NCI-H2107 treated with DMSO at 0.1 percent for 48 hours (cell line): ENCODE results near the gene ZMYND8.
A peak's percentile ranks its signal among the peaks of the same experiment; 100 is the strongest.

Source experiments
- DNase-seq: peaks from one replicate; lab custom pipeline; 2025; ENCODE audit not compliant: unreplicated experiment; lab: John Stamatoyannopoulos, UW

ZMYND8 gene

GRCh38 chr20:47354714-47355488, 1.6 kb downstream of the ZMYND8 start:
- no peak for DNase-seq

DNA sequence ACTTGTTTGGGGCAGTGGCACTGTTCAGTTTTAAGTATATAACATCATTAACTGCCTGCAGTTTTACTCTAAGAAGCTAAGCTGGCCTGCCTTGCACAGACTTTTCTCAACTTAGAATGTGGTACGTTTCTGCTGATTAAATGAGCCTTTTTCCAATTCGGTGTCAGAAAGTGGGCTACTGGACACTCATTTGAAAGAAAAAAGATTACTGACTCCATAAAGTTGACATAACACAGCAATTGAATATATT, 2.1 kb downstream of the ZMYND8 start:
- DNase-seq = no peak

GRCh38 chr20:47353692-47354463, 2.6 kb downstream of the ZMYND8 start:
- DNase-seq = no peak

- no peak for DNase-seq
These were observed 3.2 kb downstream of the ZMYND8 start for GRCh38 chr20:47353239-47353691.

DNA sequence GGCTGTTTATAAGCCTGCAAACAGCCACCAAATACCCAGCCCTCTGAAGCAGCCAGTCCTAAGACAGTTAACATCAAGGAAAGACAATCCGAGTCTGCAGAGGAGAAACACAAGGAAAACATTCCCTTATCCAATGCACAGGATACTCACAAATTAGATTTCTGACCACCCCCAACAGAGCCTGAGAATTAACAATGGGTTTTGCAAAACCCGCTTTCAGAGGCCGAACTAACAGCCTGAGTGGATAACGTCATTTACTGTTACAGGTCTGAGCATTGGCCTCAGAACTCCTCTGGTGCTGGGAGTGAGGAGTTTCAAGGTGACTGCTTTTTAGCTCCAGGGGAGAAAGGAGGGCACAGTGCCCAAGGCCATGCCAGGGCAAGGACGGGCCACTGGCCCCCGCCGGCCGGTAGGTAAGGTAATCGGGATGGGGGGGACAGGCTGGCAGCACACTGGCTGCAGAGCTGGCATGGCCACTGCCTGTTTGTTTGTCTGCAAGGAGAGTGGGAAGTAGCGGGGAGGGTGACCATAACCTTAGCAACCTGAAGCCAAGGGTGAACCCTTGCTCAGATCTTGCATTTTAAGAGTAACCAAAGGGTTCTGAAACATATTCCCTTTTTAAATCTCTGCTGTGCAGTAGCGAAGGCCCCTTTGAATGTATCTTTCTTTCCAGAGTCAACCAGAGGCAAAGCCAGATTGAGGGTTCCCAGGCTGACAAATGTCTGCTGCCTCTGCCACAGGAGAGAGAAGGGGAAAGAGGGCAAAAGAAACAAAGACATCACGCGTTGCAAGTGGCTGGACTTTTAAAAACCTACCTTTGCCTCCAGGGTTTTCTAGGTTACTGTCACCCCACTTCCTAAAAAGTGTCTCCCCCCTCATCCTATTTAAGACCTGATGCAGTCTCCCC, 3.9 kb downstream of the ZMYND8 start:
- peak; percentile 59 for DNase-seq

- peak; percentile 31 for DNase-seq
These were observed 4.7 kb downstream of the ZMYND8 start for GRCh38 chr20:47351643-47352331.

DNA sequence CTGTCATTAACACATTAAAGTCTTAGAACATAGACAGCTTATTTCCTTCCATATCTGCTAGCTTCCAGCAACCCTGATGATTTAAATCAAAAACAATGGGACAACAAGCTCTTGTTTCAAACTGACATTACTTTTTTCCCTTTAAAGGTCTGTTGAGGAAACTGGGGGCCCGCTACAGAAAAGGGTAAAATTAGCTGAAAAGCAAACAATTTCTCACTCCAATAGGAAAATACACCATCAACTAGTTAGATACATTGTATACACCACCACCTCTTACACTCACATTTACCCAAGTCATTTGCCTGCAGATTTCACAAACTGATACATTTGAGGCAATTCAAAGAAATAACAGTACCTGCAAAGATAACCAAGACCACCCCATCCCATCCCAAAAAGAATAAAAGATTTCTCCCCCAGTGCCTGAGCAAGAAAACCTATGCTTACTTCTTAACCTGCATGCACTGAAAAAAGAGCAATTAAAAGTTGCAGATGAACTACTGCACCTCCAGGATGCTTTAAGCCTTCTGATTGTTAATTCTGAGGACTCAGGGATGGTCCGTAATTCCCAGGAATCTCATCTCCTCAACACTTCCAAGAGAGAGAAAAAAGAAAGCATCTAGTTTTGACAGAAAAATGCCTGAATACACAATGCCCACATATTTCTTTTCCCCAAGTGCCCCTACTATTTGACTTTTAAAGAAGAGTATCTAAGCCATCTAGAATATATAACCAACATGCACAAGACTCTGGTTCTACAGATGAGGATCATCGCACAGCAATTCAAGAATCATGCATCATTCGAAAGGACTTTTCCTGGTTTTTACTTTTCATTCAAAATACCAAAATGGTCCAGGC, 5.6 kb downstream of the ZMYND8 start:
- no peak for DNase-seq

DNA sequence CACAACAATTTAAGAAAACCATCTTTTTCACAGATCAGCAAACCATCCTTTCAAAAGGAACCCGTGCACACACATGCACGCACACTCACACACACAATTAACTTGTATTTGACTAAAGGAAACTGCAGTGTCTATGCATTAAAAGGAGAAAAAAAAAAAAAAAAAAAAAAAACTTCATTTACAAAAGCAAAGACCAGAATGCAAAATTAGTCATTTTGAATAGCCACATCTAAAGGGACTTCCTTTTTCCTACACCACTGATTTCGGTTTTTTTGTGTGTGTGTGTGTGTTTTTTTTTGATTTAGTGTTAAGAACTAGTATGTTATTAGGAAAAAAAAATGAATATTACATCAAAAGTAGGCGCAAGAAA, 6.3 kb downstream of the ZMYND8 start:
- DNase-seq = no peak

GRCh38 chr20:47349365-47350180, 6.9 kb downstream of the ZMYND8 start:
- DNase-seq = no peak

DNA sequence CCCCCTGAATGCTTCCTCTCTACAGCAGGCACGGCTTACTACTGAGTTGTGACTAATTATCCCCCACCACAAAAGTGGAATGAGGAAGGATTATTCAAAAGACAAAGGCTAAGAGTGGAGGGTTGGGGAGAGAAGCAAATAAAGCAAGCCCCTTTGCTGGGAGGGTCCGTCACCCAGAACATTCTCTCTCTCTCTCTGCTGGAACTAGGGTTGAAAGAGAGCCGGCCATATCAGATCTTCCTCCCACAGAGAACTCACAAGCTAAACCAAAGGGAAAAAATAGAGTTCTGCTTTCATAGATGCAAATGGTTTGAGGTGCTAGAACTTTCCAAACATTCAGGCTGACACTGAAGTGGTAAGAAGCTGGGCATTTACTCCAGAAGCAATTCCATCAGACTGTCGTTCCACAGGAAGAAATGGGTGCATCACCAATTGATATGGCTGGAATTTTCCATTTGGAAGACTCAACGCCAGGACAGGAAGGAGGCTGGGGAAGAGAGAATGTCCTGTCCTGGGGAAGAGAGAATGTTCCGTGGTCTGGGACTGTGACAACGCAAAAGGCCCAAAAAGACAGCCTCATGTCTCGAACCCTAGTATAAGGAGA, 7.9 kb downstream of the ZMYND8 start:
- no peak for DNase-seq

DNA sequence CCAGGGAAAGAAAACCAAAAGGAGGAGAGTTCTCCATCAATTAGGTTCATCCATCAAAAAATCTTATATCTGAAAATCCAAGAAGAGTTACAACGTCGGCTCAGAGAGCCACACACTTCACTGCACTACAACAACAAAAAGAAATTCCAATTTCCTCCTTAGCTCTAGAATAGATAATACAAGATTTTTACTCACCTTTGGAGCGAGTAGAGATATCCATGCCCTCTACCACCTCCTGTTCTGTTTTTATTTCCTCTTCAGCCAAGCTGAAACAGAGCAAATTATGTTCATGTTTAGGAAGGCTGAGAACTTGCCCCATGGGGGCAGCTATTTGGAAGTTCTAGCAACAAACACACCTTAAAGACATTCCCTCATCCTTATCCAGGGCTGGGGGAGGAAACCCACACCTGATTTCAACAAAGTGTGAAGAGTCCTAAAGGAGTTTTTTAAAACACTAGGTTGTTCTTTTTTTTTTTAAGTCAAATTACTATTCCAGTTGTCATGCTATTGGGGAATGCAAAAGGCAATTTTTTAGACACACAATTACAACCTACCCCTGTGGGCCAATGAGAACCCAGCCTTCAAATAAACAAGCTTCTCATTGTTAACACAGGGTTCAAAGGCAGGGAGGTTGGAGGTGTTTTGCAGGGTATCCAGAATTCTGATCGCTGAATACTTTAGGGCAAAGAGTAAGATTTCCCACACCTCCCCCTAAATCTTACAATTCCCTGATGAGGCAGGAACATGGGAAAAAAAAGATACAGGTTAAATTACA, 8.7 kb downstream of the ZMYND8 start:
- no peak for DNase-seq

- no peak for DNase-seq
These were observed 10.3 kb downstream of the ZMYND8 start for GRCh38 chr20:47346172-47346571.

DNA sequence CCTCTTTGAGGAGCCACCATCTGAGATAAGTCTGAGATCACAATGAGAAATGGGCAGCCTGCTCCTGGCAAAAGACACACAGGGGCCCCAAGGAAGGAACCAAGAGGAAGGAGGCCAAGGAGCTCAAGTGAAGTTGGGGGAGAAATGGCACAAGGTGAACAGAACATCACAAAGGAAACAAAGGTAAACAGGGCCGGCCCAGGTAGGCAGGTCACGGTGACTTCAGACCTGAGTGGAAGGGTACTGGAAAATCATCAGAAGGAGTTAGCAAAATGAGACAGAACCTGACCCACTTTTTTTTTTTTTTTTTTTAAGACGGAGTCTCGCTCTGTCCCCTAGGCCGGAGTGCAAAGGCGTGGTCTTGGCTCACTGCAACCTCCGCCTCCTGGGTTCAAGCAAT, 11.3 kb downstream of the ZMYND8 start:
- no peak for DNase-seq

GRCh38 chr20:47343007-47343472, 13.5 kb downstream of the ZMYND8 start:
- DNase-seq = peak; percentile 79

- no peak for DNase-seq
These were observed 18.3 kb downstream of the ZMYND8 start for GRCh38 chr20:47338131-47338628.

DNA sequence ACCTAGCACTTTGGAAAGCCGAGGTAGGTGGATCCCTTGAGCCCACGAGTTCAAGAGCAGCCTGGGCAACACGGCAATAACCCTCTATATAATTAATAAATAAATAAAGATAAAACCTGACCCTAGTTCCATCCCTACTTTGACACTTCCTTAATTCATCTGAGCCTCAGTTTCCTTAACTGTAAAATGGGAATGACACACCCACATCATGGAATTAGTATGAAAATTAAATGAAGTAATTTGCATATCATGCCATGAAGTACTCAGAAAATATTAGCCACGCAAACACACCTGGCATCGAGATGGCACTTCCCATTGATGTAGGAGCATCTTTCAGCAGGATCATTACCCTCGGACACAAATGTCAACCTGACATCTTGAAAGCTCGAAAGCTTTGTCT, 19.1 kb downstream of the ZMYND8 start:
- no peak for DNase-seq

GRCh38 chr20:47336129-47336754, 20.3 kb downstream of the ZMYND8 start:
- no peak for DNase-seq
